Choroid plexus epithelial cell (primary cell): ENCODE results near the gene PHF20.
A peak's percentile ranks its signal among the peaks of the same experiment; 100 is the strongest.
"Not testable (repeated sequence)": the region's sequence is repeated elsewhere in the genome, so short reads cannot be mapped to it uniquely, and the experiment has no call there.

Experiments
- DNase-seq: peaks from one replicate; pipeline ENCODE4 v3.0.0-alpha.2; 2010; ENCODE audit warnings: low read depth
- H3K4me3 ChIP-seq: 2 replicates; pipeline ENCODE4 v1.5.1; 2011; ENCODE audit warnings: low read depth, mild to moderate bottlenecking, control low read depth, low read length, moderate library complexity
- CTCF ChIP-seq: conservative IDR thresholded peaks from 2 replicates; pipeline ENCODE4 v1.5.1; 2011; ENCODE audit warnings: low read depth, mild to moderate bottlenecking, control low read depth, inconsistent platforms, low read length, moderate library complexity

PHF20 gene

GRCh38 chr20:35941620-35942019, 169.8 kb downstream of the PHF20 start:
- H3K4me3 ChIP-seq, result no peak overlapping the region
- TF ChIP-seq CTCF, result no peak
- no peak for DNase-seq

- no peak for DNase-seq
- H3K4me3 ChIP-seq, result no peak overlapping the region
- no peak for TF ChIP-seq CTCF
Observed at GRCh38 chr20:35942243-35942642, 170.4 kb downstream of the PHF20 start.

- peak; percentile 62 for TF ChIP-seq CTCF
- DNase-seq, result peak; percentile 50
- no peak overlapping the region for H3K4me3 ChIP-seq
Observed at GRCh38 chr20:35947489-35947888, 175.7 kb downstream of the PHF20 start.

GRCh38 chr20:35947907-35948306, 176.1 kb downstream of the PHF20 start:
- no peak for TF ChIP-seq CTCF
- no peak overlapping the region for H3K4me3 ChIP-seq
- DNase-seq, result no peak

GRCh38 chr20:35950093-35950492, 178.3 kb downstream of the PHF20 start:
- no peak for TF ChIP-seq CTCF
- no peak overlapping the region for H3K4me3 ChIP-seq
- no peak for DNase-seq

- not testable (repeated sequence) for DNase-seq, H3K4me3 ChIP-seq
Observed at GRCh38 chr20:35952080-35952479, 180.3 kb downstream of the PHF20 start.

- DNase-seq, result peak; percentile 42
- no peak for TF ChIP-seq CTCF
- peak overlapping the region; percentile 99 for H3K4me3 ChIP-seq
Observed at GRCh38 chr20:35952480-35953386, 180.9 kb downstream of the PHF20 start.
